Measurements from ENCODE around the gene ACTL8.

DNA sequence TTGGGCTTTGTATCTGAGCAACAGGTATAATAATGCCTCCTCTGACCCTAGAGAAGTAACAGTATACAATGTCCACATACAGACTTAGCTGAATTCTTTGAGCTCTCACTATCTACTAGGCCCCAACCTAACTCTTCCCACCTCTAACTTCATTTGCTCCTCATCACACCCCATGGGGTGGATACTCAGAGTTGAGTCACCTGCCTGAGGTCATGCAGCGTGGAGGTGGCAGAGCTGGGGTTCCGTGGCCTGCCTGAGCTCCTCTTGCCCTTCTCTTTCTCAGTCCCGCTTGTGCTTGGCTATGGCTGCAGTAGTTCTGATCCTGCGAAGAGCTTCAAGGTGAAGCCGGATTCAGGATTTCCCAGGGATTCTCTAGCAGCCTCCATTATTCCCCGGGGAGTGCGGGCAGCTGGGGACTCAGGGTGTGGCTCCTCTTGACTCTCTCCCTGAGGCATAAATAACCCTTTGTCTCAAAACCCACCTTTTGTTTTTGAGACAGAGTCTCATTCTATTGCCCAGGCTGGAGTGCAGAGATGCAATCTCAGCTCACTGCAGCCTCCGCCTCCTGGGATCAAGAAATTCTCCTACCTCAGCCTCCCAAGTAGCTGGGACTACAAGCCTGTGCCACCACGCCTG is 29.9 kb upstream of the ACTL8 start:
- TF ChIP-seq, protein P1, sequence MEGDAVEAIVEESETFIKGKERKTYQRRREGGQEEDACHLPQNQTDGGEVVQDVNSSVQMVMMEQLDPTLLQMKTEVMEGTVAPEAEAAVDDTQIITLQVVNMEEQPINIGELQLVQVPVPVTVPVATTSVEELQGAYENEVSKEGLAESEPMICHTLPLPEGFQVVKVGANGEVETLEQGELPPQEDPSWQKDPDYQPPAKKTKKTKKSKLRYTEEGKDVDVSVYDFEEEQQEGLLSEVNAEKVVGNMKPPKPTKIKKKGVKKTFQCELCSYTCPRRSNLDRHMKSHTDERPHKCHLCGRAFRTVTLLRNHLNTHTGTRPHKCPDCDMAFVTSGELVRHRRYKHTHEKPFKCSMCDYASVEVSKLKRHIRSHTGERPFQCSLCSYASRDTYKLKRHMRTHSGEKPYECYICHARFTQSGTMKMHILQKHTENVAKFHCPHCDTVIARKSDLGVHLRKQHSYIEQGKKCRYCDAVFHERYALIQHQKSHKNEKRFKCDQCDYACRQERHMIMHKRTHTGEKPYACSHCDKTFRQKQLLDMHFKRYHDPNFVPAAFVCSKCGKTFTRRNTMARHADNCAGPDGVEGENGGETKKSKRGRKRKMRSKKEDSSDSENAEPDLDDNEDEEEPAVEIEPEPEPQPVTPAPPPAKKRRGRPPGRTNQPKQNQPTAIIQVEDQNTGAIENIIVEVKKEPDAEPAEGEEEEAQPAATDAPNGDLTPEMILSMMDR (conservative IDR thresholded peaks at IDR 0.05; ENCODE audit: low read depth, low read length), result no peak
- TF ChIP-seq CEBPB (IDR thresholded peaks at IDR 0.05; ENCODE audit: low read depth, low read length) (no peak), CHD1 (IDR thresholded peaks at IDR 0.05; ENCODE audit: low read depth, low read length) (no peak), FOS (IDR thresholded peaks at IDR 0.05; ENCODE audit: low read depth, low read length) (no peak), RCOR1 (IDR thresholded peaks at IDR 0.05; ENCODE audit: insufficient replicate concordance, low read length) (no peak), SMC3 (IDR thresholded peaks at IDR 0.05; ENCODE audit: low read depth, low read length) (no peak), POLR2A (IDR thresholded peaks at IDR 0.05; ENCODE audit: low read depth, low read length) (no peak), RAD21 (IDR thresholded peaks at IDR 0.05; ENCODE audit: low read length) (no peak), MAZ (IDR thresholded peaks at IDR 0.05; ENCODE audit: borderline replicate concordance, low read depth, low read length) (no peak), MAFK (IDR thresholded peaks at IDR 0.05; ENCODE audit: low read depth, low read length) (no peak)
- TF ChIP-seq, protein P2, sequence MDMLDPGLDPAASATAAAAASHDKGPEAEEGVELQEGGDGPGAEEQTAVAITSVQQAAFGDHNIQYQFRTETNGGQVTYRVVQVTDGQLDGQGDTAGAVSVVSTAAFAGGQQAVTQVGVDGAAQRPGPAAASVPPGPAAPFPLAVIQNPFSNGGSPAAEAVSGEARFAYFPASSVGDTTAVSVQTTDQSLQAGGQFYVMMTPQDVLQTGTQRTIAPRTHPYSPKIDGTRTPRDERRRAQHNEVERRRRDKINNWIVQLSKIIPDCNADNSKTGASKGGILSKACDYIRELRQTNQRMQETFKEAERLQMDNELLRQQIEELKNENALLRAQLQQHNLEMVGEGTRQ (IDR thresholded peaks at IDR 0.05; ENCODE audit: low read depth, low read length), result no peak

All from IMR-90 (cell line).